ENCODE results near the gene TMEM74B. TPM values are rescaled to one million over a fixed set of nuclear protein-coding genes. Genes with fewer than 3 reads are reported as not detected.

Gene TMEM74B
- total and polyA plus RNA-seq, 4 donors = 2.3 to 10.9 (median 7.6) TPM

- H3K4me1 ChIP-seq (ENCODE audit: control insufficient read depth in 5 of 5, insufficient read depth in 5 of 5, low read length in 5 of 5) = no peaks in the 10 kb centered on the region
- DNase-seq (no peak), ATAC-seq (ENCODE audit: insufficient read depth, low FRiP score) (no peak)
- 98 to 99% methylated on average over 10 of the region's 10 CpGs for WGBS, 2 donors
- no peak for TF ChIP-seq CTCF (IDR thresholded peaks at IDR 0.05; ENCODE audit: control extremely low read depth, extremely low read depth)
- H3K4me3 ChIP-seq = no peak overlapping the region
- peaks cover 15 to 41% (median 26%) of the 10 kb centered on the region in 4 donors for H3K36me3 ChIP-seq (ENCODE audit: control insufficient read depth in 4 of 4, insufficient read depth in 4 of 4, low read length in 4 of 4)
- H3K27me3 ChIP-seq (ENCODE audit: control insufficient read depth in 3 of 3, insufficient read depth in 3 of 3, low read length in 2 of 3) = no peaks in the 10 kb centered on the region
- H3K9me3 ChIP-seq (ENCODE audit: control insufficient read depth in 4 of 4, insufficient read depth in 3 of 4, low read length in 3 of 4) = peaks cover 0 to 2% (median 0%) of the 10 kb centered on the region in 4 donors
- no peak overlapping the region for H3K27ac ChIP-seq (ENCODE audit: low read depth in 1 of 2, low read length in 1 of 2)
- no peak overlapping the region for H3K9ac ChIP-seq (ENCODE audit: insufficient read depth in 1 of 2, low read length in 2 of 2)
These were observed 24.3 kb downstream of the TMEM74B start for GRCh38 chr20:1160496-1160895.

- H3K9me3 ChIP-seq (ENCODE audit: control insufficient read depth in 4 of 4, insufficient read depth in 3 of 4, low read length in 3 of 4) = peaks cover 0 to 3% (median 0%) of the 10 kb centered on the region in 4 donors
- 98% methylated on average over 3 of the region's 3 CpGs for WGBS, 2 donors
- no peak overlapping the region for H3K9ac ChIP-seq (ENCODE audit: insufficient read depth in 1 of 2, low read length in 2 of 2)
- peaks cover 0 to 5% (median 0%) of the 10 kb centered on the region in 5 donors for H3K4me1 ChIP-seq (ENCODE audit: control insufficient read depth in 5 of 5, insufficient read depth in 5 of 5, low read length in 5 of 5)
- H3K27ac ChIP-seq (ENCODE audit: low read depth in 1 of 2, low read length in 1 of 2) = no peak overlapping the region
- no peak for TF ChIP-seq CTCF (IDR thresholded peaks at IDR 0.05; ENCODE audit: control extremely low read depth, extremely low read depth)
- no peaks in the 10 kb centered on the region for H3K27me3 ChIP-seq (ENCODE audit: control insufficient read depth in 3 of 3, insufficient read depth in 3 of 3, low read length in 2 of 3)
- DNase-seq (no peak), ATAC-seq (ENCODE audit: insufficient read depth, low FRiP score) (no peak)
- H3K36me3 ChIP-seq (ENCODE audit: control insufficient read depth in 4 of 4, insufficient read depth in 4 of 4, low read length in 4 of 4) = peaks cover 13 to 35% (median 26%) of the 10 kb centered on the region in 4 donors
- no peak overlapping the region for H3K4me3 ChIP-seq
These were observed 29.4 kb downstream of the TMEM74B start for GRCh38 chr20:1155342-1155741.

GRCh38 chr20:1154691-1155090 is 30.1 kb downstream of the TMEM74B start:
- DNase-seq (no peak), ATAC-seq (ENCODE audit: insufficient read depth, low FRiP score) (no peak)
- H3K4me3 ChIP-seq = no peak overlapping the region
- no peak overlapping the region for H3K27ac ChIP-seq (ENCODE audit: low read depth in 1 of 2, low read length in 1 of 2)
- peaks cover 0 to 3% (median 0%) of the 10 kb centered on the region in 4 donors for H3K9me3 ChIP-seq (ENCODE audit: control insufficient read depth in 4 of 4, insufficient read depth in 3 of 4, low read length in 3 of 4)
- H3K9ac ChIP-seq (ENCODE audit: insufficient read depth in 1 of 2, low read length in 2 of 2) = no peak overlapping the region
- WGBS, 2 donors = 96 to 98% methylated on average over 1 of the region's 1 CpG
- peaks cover 0 to 5% (median 0%) of the 10 kb centered on the region in 5 donors for H3K4me1 ChIP-seq (ENCODE audit: control insufficient read depth in 5 of 5, insufficient read depth in 5 of 5, low read length in 5 of 5)
- TF ChIP-seq CTCF (IDR thresholded peaks at IDR 0.05; ENCODE audit: control extremely low read depth, extremely low read depth) = no peak
- no peaks in the 10 kb centered on the region for H3K27me3 ChIP-seq (ENCODE audit: control insufficient read depth in 3 of 3, insufficient read depth in 3 of 3, low read length in 2 of 3)
- peaks cover 16 to 35% (median 27%) of the 10 kb centered on the region in 4 donors for H3K36me3 ChIP-seq (ENCODE audit: control insufficient read depth in 4 of 4, insufficient read depth in 4 of 4, low read length in 4 of 4)

GRCh38 chr20:1154226-1154625 is 30.6 kb downstream of the TMEM74B start:
- Histone ChIP-seq H3K4me1 (ENCODE audit: control insufficient read depth in 5 of 5, insufficient read depth in 5 of 5, low read length in 5 of 5) (peaks cover 0 to 5% (median 0%) of the 10 kb centered on the region in 5 donors), H3K4me3 (no peak overlapping the region), H3K9me3 (ENCODE audit: control insufficient read depth in 4 of 4, insufficient read depth in 3 of 4, low read length in 3 of 4) (peaks cover 0 to 3% (median 0%) of the 10 kb centered on the region in 4 donors), H3K27ac (ENCODE audit: low read depth in 1 of 2, low read length in 1 of 2) (no peak overlapping the region), H3K27me3 (ENCODE audit: control insufficient read depth in 3 of 3, insufficient read depth in 3 of 3, low read length in 2 of 3) (no peaks in the 10 kb centered on the region), H3K36me3 (ENCODE audit: control insufficient read depth in 4 of 4, insufficient read depth in 4 of 4, low read length in 4 of 4) (peaks cover 16 to 35% (median 27%) of the 10 kb centered on the region in 4 donors), H3K9ac (ENCODE audit: insufficient read depth in 1 of 2, low read length in 2 of 2) (no peak overlapping the region)
- ATAC-seq (ENCODE audit: insufficient read depth, low FRiP score) = no peak
- no peak for TF ChIP-seq CTCF (IDR thresholded peaks at IDR 0.05; ENCODE audit: control extremely low read depth, extremely low read depth)
- DNase-seq = no peak

Measured in lung (tissue), 12 donors.